ENCODE data around the gene FOXN1.
"Not testable (repeated sequence)": the region's sequence is repeated elsewhere in the genome, so short reads cannot be mapped to it uniquely, and the experiment has no call there.

The FOXN1 gene

DNA sequence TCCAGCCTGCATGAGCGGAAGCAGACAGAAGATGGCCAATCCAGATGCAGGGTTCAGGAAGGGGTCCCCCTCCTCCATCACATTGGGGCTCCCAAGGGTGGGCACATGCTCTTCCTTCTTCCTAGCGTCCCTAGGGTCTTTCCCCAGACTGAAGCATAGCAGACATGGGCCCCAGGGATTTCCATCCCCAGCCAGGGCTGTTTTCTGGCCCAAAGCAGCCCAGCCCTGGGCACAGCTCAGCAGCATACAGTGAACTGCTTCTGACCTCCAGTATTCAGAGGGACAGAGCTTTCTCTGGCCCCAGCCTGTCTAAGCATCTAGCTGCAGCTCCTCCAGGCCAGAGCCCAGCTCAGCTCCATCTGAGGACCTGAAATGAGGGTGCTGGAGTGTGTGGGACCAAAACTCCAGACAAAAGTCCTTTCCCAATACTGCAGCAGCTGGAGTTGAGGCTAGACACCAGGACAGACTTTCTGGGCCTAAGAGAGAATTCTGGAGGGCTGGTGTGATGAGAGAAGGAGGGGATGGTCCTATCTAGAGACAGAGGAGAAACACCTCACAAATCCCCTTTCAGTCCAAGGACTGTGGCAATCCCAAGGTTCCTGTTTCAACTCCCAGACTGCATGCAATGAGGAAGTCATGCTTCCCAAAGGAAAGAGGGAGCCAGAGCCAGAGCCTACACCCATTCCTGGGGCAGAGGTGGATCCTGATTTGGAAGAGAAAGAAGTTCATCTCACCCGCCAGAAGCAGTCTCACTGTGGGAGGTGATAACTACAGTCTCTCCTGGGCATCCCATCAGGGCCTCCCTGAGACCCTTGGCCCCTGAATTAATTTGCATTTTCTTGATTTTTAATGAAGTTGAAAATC is 4.5 kb upstream of the FOXN1 start:
- DNase-seq: no peak

GRCh38 chr17:28503420-28503819 is 2.7 kb upstream of the FOXN1 start:
- no peak for DNase-seq

GRCh38 chr17:28506763-28507487 is 777 bp downstream of the FOXN1 start:
- DNase-seq: no peak

DNA sequence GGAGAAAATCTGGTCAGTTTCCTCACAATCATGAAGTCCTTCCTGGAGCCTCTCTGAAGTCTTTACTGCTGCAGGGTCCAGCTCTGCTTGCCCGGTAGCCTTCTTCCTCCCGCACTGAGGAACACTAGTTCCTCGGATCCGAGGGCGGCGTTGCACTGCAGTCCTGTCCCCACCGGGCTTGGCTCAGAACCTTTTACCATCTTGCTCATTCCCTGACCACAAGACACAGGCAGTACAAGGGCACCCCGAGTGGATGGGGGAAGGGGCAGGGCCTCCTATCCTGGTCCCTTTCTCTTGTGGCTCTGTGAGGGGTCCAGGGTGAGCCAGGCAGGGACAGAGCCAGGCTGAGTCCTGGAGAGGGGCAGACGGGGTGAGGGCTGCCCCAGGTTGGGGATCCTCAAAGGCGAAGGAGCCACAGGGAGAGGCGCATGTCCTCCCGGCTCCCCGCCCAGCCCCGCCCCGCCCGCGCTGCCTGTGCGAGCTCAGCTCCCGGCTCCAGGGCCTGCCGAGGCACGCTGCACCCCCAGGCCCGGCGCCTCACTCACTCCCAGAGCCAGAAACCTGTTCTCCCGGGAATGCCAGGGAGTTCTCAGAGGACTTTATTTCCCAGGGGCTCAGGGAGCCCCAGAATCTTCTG is 1.5 kb downstream of the FOXN1 start:
- DNase-seq: no peak

GRCh38 chr17:28508211-28508724 is 2.1 kb downstream of the FOXN1 start:
- no peak for DNase-seq

GRCh38 chr17:28509789-28510188 is 3.6 kb downstream of the FOXN1 start:
- DNase-seq: no peak

- no peak for DNase-seq
These were observed 5.8 kb downstream of the FOXN1 start for GRCh38 chr17:28511858-28512461.

GRCh38 chr17:28513476-28513875 is 7.3 kb downstream of the FOXN1 start:
- no peak for DNase-seq

DNA sequence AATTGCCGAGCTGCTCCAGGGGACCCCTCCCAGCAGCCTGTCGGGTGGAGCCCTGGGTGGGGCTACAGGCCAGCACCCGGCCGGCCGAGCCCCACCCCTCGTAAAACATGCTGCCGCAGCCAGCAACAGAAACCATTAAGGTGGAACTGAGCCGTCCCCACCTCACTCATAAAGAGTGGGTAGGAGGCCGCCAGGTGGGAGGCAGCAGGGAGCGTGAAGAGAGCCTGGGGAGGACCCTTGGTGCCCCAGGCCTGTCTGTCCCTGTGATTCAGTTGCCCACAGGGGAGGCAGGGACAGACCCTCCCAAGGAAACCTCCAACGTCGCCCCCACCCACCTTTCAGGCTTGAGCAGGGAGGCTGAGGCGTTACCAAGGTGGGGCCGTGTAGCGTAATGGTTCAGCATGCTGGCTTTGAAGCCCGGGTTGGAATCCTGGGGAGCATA is 8.4 kb downstream of the FOXN1 start:
- DNase-seq: no peak

GRCh38 chr17:28515518-28515917 is 9.4 kb downstream of the FOXN1 start:
- no peak for DNase-seq

DNA sequence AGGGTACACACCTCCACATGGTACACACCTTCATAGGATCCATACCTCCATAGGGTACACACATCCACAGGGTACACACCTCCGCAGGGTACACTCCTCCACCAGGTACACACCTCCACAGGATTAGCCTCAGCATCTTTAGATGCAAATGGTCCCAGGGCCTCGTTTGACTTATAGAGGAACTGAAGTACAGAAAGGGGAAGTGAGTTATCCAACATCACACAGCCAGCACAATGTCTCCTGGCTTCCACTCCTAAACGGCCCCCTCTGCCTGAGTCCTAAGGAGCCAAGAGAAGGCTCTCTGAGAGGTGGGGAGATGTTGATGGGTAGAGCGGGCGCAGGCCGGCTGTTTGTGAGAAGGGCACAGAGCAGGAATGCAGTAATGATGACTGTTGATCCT is 12.0 kb downstream of the FOXN1 start:
- DNase-seq: no peak

GRCh38 chr17:28518578-28518977 is 12.4 kb downstream of the FOXN1 start:
- no peak for DNase-seq

DNA sequence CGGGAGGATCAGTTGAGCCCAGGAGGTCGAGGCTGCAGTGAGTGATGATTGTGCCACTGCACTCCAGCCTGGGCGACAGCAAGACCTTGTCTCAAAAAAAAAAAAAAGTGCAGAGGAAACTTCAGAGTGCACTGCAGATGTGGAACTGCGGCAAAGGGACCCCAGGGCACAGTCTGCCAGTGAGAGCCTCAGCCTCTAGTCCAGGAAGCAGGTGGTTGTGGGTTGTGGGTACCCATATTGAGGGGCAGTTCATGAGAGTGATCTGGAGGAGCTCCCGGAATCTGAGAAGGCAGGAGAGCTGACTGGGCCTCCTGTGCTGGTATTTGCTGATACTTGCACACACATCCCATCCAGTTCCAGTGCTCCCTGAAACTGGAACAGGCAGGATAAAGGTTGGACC is 13.1 kb downstream of the FOXN1 start:
- no peak for DNase-seq

GRCh38 chr17:28520687-28521086 is 14.5 kb downstream of the FOXN1 start:
- no peak for DNase-seq

- DNase-seq: no peak
These were observed 15.3 kb downstream of the FOXN1 start for GRCh38 chr17:28521311-28522085.

DNA sequence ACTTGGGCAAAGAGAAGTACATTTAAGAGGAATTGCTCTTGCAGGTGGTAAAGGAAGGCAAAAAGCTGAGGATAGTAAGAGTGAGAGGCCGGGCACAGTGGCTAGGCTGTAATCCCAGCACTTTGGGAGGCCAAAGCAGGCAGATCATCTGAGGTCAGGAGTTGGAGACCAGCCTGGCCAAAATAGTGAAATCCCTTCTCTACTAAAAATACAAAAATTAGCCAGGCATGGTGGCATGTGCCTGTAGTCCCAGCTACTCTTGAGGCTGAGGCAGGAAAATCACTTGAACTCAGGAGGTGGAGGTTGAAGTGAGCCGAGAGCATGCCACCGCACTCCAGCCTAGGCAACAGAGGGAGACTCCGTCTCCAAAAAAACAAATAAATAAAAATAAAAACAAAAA is 16.1 kb downstream of the FOXN1 start:
- DNase-seq: not testable (repeated sequence)

DNA sequence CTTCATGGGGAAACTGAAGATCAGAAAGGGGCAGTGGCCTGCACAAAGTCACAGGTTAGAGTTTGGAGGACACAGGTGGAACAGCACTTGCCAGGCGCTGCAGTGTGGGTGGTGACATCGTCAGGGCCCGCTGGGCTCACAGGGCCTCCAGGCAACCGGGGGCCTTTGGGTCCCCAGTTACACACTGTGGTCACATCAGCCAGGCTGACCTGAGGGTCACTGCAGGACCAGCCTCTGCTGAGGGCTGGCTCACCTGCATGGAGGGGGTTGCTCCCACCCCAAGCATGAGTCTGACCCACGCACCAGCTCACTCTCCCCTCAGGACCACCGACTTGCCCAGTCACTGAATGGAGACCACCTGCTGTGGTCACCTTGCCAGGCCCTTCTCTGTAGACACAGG is 17.0 kb downstream of the FOXN1 start:
- no peak for DNase-seq

- no peak for DNase-seq
These were observed 17.7 kb downstream of the FOXN1 start for GRCh38 chr17:28523876-28524275.

DNA sequence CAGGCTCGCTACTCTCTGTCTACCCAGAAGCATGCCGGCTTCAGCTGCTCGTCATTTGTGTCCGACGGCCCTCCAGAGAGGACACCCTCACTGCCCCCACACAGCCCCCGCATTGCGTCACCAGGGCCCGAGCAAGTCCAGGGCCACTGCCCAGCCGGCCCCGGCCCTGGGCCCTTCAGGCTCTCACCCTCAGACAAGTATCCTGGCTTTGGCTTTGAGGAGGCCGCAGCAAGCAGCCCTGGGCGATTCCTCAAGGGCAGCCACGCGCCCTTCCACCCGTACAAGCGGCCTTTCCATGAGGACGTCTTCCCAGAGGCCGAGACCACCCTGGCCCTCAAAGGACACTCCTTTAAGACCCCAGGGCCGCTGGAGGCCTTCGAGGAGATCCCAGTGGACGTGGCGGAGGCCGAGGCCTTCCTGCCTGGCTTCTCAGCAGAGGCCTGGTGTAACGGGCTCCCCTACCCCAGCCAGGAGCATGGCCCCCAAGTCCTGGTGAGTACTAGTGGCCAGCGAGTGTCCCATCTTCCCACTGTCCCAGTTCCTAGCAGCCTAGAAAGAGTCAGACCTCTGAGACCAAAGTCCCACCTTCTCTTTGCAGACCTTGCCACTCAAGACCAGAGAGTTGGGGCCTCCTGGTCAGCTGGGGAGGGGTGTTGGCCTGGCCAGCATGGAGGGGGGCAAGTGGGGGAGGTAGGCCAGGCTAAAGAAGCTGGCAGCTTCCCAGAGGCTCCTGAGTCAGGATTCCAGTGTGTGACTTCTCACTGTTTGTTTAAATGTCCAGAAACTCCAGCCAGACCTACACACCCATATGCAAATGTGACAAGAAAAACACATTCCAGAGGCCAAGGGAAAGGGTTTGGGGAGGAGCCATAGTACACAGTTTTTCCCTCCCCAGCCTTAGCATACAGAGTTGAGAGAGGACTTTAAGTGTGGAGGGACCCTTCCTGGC is 18.6 kb downstream of the FOXN1 start:
- no peak for DNase-seq

DNA sequence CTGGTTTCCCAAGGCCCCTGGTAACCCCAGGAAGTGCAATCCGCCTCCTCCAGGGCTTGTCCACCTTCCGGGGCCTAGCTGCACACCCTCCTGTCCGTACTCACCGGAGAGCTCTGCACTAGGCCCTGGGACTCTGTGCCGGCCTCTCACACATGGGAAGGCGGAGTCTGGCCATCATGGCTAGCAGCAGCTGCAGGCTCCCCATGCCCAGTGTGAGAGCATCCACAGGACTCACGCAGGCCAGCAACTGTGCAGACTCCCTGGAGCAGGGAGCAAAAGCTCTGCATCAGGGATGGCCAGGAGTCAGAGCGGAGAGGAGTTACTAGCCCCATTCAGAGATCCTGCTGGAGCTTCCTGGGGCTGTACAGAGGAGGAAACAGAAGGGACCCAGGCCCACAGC is 20.2 kb downstream of the FOXN1 start:
- DNase-seq: no peak

GRCh38 chr17:28527181-28527681 is 21.1 kb downstream of the FOXN1 start:
- DNase-seq: no peak

Measured in hippocampal formation (tissue), 2 donors.